HG03103 (cell line): Measurements from ENCODE around the gene SFRP2.

Experiments used
- ATAC-seq: cut with Tn5 transposase; IDR thresholded peaks from one replicate; pipeline ENCODE4 v1.9.1; 2021; ENCODE audit warnings: low read depth; ENCODE audit not compliant: unreplicated experiment

Gene SFRP2

DNA sequence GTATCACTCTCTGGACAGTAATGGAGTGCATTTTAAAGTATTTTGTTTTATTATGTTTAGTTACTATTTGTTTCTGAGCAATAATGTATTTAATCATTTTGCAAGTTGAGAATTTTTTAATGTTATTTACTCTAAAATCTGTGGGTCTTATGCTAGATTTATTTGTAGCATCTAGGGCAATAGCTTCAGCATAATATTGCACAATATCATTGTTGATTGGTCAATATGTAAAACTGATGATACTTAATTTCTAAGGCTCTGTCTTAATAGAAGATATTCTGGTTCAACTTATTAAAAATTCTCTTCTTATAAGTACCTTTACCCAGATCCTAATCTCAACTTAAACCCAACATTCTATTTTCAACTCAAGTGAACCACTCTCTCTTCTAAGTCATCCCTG is 11.5 kb downstream of the SFRP2 start:
- ATAC-seq, result no peak

DNA sequence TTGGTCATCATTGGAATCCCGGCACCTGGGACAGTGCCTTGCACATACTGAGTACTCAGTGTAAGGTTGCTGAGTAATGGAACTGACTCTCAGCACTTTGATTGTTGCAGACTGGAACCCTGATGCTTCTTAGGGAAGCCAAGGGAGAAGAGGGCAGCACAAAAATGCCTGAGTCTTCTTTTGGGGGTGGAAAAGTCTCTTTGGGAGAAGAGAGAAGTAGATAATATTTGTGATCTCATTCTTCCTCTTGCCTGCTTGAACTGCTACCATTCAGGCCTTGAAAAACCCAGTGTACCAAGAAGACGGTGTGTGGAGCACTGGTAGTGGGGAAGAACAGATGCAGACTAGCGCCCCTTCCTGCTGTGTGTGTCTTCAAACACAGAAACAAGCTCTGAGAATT is 12.3 kb downstream of the SFRP2 start:
- ATAC-seq, result no peak

DNA sequence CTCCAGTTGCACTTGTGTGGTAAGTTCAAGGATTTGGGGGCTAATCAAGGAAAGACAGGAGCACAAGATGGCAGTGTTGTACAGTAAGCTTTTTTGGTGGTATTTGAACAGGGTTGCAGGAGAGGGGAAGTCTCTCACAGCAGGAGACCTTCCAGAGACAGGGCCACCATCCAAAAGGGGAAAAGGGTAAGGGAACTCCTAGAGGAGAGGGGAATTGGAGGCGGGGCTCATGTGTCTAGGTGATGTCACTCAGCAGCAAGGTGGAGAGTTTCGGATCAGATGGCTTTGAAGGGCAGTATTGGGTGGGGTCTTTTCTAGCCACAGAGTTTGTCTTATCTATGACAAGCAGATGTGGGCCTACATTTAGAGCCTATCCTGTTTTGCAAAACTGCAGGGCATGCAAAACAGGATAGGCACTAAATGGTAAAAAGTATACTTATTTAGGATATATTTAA is 15.6 kb downstream of the SFRP2 start:
- ATAC-seq, result no peak

DNA sequence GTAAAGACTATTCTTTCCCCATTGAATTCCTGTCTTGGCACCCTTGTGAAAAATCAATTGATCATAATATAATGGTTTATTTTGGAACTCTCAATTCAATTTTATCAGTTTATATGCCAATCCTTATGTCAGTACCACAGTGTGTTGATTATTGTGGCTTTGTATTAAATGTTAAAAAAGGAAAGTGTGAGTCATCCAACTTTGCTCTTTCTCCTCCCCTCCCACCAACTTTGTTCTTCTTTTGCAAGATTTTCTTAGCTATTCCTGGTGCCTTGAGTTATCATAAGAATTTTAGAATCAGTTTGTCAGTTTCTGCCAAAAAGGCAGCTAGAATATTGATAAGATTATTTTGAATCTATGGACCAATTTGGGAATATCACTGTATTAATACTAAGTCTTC is 17.8 kb downstream of the SFRP2 start:
- ATAC-seq, result no peak

DNA sequence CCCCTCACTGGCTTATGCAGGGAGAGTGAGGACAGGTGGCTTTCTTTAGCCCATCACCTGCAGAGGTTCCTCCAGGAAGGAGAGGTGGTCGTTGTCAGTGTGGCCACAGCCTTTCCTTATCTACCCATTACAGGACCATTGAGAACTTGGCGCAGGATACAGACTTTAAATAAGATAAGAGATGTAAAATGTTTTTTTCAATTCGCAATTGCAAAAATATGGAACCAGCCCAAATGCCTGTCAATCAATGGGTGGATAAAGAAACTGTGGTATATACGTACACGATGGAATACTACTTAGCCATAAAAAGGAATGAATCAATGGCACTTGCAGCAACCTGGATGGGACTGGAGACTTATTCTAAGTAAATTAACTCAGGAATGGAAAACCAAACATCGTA is 22.1 kb downstream of the SFRP2 start:
- ATAC-seq, result no peak

DNA sequence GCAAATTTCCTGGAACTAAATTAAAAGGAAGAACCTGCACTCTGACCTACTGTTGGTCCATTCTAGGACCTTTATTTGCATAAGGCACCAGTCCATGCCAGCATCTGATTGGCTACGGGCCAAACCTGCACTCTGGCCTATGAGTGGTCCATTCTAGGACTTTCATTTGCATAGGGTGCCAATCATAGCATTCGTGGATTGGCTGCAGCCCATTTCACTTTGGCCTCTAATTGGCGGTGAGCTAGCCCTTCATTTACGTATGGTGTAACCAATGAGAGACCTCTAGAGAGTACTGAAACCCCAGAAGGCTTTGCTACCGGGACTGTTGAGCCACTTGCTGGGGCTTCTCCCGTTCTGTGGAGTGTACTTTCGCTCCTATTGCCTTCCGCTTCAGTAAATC is 23.0 kb downstream of the SFRP2 start:
- no peak for ATAC-seq

DNA sequence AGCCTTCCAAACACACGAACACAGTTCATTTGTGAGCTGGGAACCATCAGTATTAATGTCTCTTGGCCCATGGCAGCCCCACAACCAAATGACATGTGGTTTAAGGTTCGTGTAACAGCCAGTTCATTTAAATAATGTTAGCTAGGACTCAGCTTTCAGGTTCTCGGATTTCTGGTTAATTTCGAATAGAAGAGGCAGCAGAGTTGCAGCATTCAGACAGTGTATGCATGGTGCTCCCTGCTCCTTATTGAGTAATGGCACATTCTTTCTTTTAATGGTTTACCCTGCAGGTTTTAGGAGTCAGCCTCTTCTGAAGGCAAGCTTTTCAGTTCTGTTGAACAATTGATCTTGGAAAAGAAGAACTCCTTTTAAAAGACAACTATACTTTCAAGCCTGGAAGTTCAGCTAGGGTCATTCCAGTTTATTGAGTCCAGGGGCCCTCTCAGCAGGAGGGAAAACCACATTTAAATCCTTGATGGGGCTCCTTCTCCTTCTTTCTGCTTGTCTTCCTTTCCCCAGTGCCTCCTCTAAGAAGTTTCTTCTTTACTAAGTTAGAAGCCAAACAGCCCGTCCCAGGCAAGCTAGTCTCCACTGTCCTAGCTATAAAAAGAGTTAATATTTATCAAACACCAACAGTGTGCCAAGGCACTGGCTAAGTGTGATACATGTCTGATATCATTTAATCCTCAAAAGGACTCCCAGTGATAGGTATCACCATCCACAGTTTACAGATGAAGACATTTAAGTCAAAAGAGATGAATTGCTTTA is 24.1 kb downstream of the SFRP2 start:
- no peak for ATAC-seq

DNA sequence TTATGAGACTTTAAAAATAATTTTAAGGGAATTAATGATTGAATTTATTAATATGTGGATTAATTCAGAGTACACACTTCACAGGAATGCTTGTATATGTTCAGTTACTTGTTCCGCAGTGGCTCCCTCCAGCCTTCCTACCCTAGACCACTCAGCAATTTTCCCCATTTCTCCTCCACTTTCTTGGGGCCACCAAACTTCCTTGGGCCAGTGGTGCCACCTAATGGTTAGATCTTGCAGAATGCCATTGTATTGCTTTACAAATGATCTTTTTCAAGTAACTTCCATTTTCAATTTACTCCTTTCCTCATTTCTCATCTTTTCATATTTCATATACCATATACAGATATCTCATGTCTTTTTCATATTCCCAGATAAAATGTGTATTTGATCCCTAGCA is 25.5 kb downstream of the SFRP2 start:
- ATAC-seq, result no peak

DNA sequence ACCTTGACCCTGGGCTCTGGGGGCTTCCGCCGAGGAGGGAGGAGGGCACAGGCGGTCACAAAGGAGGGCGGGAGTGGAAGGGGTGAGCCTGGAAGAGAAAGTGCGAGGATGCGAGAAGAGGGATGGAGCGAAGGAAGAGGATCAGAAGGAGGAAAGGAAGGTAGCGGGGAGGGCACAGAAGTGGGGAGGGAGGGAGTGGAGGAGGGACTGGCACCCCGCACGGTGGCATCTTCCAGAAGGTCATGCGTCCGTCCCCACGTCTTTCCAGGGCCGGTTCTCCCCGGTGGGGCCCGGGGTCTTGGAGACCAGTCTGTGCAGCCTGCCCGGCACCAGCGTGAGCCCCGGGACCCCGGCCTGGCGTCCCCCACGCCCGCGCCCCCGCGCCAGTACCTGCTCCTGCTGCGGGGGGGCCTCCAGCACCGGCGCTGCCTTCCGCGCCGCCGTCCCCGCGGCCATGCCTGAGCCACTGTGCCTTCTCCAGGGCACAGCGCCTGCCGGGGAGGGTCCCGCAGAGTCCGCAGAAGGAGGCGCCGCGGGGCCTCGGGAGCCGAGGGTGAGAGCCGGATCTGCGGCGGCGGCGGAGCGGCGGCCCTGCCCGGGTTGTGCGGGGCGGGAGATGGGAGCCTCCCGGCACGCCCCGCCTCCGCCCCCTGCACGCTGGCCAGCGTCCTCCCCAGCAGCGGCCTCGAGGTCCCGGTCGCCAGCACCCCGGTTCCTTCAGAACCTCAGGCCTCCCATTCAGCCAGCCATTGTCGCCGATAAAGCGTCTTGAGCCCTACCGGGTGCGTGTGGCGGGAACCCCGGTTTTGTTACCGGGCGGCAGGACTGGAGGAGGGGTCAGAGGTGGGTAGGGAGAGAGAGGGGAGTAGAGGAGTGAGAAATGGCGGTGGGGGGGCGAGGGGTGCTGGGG is 29.2 kb downstream of the SFRP2 start, which contains the start of gene RNF175:
TSS of gene RNF175 (minus strand) at position 618 of the 910 bp plus-strand sequence. CDS start at position 456, 162 bp downstream.
- ATAC-seq, result no peak

DNA sequence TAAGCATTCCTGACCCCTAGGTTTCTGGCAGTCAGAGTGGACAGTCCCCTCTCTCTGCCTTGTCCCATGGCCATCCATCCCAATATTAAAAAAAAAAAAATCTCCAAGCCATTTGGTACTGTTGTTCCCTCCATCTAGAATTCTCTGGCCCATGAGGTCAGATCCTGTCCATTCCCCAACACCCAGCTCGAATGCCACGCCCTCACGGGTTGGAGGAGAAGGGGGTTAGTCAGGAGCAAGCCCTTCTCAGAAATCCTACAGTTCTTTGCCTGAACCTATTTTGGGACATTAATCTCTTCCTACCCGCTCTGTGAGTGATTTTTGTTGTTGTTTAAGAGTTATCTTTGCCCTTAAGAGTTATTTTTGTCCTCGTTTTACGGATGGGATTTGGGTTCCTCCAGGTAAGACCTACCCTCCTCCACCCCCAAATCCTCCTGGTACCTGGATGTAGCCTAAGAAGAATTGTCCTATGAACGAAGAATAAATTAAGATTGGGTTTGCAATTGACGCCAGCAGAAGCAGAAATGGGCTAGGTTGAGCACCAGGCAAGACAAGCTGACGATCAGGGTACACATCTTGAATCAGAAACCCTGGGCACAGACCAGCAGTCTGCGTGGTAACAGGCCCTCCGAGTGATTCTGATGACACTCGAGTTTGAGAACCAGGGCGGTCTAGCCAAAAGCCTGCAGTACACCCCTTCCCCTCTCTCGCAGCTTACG is 30.0 kb downstream of the SFRP2 start:
- ATAC-seq, result no peak

DNA sequence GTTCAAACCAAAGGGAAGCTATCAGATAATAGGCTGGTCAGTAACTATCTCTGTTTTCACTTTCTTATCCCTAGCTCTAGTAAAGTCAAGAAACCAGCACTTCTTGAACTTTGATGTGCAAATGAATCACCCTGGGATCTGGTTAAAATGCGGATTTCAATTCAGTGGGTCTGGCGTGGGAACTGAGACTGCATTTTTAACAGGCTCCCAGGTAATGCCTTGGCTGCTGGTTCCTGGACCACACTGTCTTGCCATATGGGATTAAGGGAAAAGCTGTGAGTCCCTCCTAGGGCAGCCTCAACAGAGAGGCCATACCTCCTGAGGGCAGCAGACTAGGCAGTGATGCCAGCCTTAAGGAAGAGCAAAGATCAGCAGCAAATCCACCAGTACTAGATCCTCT is 30.7 kb downstream of the SFRP2 start:
- ATAC-seq, result no peak

DNA sequence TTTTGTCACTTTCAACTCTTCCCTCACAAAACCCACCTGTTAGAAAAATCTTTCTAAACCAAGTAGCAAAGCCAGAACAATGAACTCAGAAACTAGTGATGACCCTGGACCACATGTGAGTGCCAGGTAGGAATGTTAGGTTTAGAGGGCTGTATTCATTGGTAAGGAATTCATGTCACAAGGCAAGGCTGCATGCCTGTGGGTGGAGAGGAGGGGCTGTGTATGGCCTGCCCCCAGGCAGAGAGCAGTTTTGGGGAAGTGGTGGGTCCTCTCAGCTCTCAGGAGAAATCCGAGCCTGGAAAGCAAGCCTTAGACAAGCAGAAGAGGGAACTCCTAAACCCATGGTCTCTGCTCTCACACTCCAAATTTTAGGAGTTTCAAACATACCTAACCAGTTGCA is 31.5 kb downstream of the SFRP2 start:
- no peak for ATAC-seq

DNA sequence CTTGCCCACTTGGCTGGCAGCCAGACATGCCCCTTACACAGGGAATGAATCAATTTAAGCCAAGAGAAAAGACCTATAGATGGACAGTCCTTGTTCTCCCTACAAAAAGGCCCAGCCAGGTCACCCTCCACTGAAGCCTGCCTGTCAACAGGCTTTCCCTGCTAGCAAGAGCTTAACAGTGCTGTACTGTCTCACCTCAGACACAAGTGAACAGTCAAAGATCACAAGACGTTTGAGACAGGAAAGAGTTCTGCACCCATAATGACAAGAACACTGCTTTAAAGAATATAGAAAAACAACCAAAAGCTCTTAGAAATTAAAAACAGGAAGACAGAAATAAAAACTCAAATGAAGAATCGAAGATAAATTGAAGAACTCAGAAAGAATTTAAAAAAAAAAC is 33.7 kb downstream of the SFRP2 start:
- ATAC-seq, result no peak

DNA sequence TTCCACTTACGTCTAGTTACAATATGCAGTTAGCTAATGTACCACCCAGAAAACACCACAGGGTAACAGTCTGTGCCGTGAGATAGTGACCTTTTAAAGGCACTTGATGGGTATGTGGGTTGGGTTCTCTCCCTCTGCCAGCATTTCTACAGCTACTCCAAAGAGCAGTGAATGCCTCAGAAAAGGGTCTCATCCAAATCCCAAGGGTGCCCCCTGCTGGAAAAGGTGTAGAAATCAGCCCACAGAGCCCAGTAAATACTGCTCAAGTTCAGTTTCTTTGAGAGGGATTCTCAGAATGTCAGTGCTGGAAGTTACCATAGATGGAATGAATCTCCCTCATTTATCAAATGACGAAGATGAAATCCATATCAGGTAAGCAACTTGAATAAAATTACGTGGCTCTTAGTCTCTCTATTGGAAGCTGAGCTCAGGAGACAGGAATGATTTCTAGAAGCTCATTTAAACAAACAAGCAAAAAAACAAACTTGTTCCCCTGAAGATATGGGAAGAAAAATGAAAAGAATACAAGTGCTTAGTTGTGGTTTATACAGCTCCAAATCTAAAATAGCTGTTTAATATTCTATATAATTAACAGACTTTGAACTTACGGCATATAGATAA is 38.6 kb downstream of the SFRP2 start:
- peak; percentile 86 for ATAC-seq

DNA sequence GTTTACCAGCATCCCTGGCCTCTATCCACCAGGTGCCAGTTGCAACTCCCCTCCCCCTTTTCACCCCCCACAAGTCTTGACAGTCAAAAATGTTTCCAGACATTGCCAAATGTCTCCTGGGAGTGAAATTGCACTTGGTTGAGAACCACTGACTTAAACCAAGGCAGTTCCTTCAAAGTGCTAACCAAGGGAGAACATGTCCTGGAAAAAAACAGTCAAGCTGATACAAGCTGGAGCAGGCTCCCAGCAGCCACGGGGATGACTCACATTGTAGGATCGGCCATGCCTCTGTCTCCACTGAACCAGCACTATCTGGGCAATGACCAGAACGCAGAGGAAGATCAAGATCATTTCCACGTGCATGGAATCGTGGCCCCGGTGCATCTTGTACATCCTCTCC is 40.5 kb downstream of the SFRP2 start:
- ATAC-seq, result no peak

DNA sequence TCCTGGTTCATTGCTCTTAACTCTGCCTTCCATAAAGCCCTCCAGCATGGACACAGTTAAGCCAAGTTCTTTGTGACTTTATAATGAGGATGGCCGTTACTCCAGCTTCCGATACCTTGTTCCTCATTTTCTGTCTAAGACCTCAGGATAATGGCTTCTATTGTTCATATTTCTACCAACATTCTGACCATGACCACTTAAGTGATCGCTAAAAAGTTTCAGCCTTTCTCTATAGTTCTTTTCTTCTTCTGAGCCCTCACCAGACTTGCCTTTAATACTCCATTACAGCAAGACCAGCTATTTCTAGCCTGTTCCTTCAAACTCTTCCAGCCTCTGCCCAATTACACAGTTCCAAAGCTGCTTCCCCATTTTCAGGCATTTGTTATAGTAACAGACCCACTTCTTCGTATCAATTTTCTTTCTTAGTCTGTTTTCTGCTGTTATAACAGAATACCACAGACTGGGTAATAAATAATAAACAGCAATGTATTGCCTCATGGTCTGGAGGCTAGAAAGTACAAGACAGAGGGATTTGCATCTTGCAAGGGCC is 41.4 kb downstream of the SFRP2 start:
- no peak for ATAC-seq

DNA sequence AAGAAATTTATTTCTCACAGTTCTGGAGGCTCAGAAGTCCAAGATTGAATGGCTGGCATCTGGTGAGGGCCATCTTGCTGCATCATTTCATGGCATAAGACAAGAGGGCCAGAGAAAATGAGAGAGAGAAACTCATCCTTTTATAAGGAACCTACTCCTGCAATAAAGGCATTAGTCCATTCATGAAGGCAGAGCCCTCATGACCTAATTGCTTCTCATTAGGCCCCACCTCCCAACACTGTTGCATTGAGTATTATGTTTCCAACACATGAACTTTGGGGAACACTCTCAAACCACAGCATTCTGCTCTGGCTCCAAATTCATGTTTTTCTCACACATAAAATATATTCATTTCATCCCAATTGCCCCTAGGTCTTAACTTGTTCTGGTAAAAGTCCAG is 43.2 kb downstream of the SFRP2 start:
- no peak for ATAC-seq

DNA sequence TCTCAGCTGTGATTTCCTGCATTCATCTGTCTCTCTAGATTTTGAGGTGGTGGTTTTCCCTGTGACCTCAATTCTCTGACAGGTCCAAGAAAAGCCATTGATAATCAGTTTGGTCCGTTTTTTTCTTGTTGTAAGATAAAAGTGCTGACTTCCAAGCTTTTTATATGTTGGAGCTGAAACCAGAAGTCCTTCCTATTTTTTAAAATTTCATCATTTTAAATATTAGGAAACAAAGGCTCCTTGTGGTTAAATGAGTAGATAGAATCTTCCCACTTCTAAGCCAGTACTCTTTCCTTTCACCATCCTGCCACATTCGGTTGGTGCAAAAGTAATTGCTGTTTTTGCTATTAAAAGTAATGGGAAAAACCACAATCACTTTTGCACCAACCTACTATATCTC is 47.3 kb downstream of the SFRP2 start:
- no peak for ATAC-seq

DNA sequence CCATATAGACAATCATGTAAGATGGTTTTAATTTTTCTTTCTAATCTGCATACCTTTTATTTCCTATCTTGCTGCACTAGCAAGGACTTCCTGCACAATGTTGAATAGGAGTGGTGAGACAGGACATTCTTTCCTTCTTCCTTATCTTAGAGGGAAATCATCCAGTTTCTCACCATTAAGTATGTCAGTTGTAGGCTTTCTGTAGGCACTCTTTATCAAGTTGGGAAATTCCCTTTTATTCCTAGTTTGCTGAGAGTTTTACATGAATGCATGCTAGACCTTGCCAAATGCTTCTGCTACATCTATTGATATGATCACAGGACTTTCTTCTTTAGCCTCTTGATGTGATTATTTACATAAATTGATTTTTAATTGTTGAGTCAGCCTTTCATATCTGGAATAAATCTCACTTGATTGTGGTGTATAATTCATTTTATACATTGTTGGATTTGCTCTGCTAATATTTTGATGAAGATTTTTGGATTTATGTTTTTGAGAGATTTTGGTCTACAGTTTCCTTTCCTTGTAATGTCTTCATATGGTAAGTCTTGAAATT is 52.9 kb downstream of the SFRP2 start:
- no peak for ATAC-seq
